HG02571 (cell line): ENCODE measurements around the gene FAS.
A peak's percentile ranks its signal among the peaks of the same experiment; 100 is the strongest.

Experiments
- ATAC-seq: cut with Tn5 transposase; IDR thresholded peaks from one replicate; pipeline ENCODE4 v1.9.1; 2021; ENCODE audit warnings: mild to moderate bottlenecking, moderate library complexity; ENCODE audit not compliant: unreplicated experiment

The FAS gene

GRCh38 chr10:88971221-88972061 lies 19.2 kb upstream of the FAS start:
- ATAC-seq: no peak

GRCh38 chr10:88974012-88974411 lies 16.6 kb upstream of the FAS start:
- no peak for ATAC-seq

GRCh38 chr10:88974446-88975376 lies 15.9 kb upstream of the FAS start:
- ATAC-seq: no peak

- no peak for ATAC-seq
These were observed 15.2 kb upstream of the FAS start for GRCh38 chr10:88975377-88975720.

GRCh38 chr10:88978463-88978862 lies 12.1 kb upstream of the FAS start:
- no peak for ATAC-seq

- ATAC-seq: no peak
These were observed 11.4 kb upstream of the FAS start for GRCh38 chr10:88979153-88979562.

GRCh38 chr10:88979603-88980002 lies 11.0 kb upstream of the FAS start:
- ATAC-seq: no peak

- ATAC-seq: no peak
These were observed 10.4 kb upstream of the FAS start for GRCh38 chr10:88980247-88980646.

GRCh38 chr10:88980800-88981199 lies 9.8 kb upstream of the FAS start:
- no peak for ATAC-seq

- no peak for ATAC-seq
These were observed 9.2 kb upstream of the FAS start for GRCh38 chr10:88981435-88981834.

- ATAC-seq: no peak
These were observed 8.2 kb upstream of the FAS start for GRCh38 chr10:88982366-88982765.

GRCh38 chr10:88983206-88983605 lies 7.4 kb upstream of the FAS start:
- ATAC-seq: no peak

- ATAC-seq: no peak
These were observed 6.7 kb upstream of the FAS start for GRCh38 chr10:88983939-88984338.

- no peak for ATAC-seq
These were observed 6.1 kb upstream of the FAS start for GRCh38 chr10:88984525-88984924.

GRCh38 chr10:88986549-88987242 lies 3.9 kb upstream of the FAS start:
- no peak for ATAC-seq

GRCh38 chr10:88987243-88987725 lies 3.3 kb upstream of the FAS start:
- ATAC-seq: no peak

- ATAC-seq: no peak
These were observed 2.8 kb upstream of the FAS start for GRCh38 chr10:88987840-88988239.

GRCh38 chr10:88989423-88989822 lies 1.2 kb upstream of the FAS start:
- ATAC-seq: no peak

- ATAC-seq: peak; percentile 3
These were observed 694 bp upstream of the FAS start for GRCh38 chr10:88989824-88990383.

- peak; percentile 52 for ATAC-seq
These were observed 732 bp downstream of the FAS start for GRCh38 chr10:88991161-88991898.
